GM12874 (cell line): ENCODE data around the gene TBC1D32.

Experiments
- CTCF ChIP-seq: IDR thresholded peaks from 2 replicates; pipeline ENCODE4 v1.5.1; 2011; ENCODE audit warnings: low read depth, mild to moderate bottlenecking, control low read depth, low read length, moderate library complexity; ENCODE audit not compliant: insufficient read depth

TBC1D32 gene

GRCh38 chr6:121076119-121076518 is 258.2 kb downstream of the TBC1D32 start:
- no peak for TF ChIP-seq CTCF

- TF ChIP-seq CTCF = no peak
Observed at GRCh38 chr6:121067381-121067780, 266.9 kb downstream of the TBC1D32 start.

- no peak for TF ChIP-seq CTCF
Observed at GRCh38 chr6:121064345-121064744, 269.9 kb downstream of the TBC1D32 start.

- peak; percentile 55 for TF ChIP-seq CTCF
Observed at GRCh38 chr6:121055572-121056163, 278.6 kb downstream of the TBC1D32 start.

- 0 out of 2 replicates have a peak, but pooled peaks have one; percentile 9 for TF ChIP-seq CTCF
Observed at GRCh38 chr6:121044905-121045304, 289.4 kb downstream of the TBC1D32 start.

GRCh38 chr6:121042766-121043165 is 291.5 kb downstream of the TBC1D32 start:
- no peak for TF ChIP-seq CTCF

- TF ChIP-seq CTCF = no peak
Observed at GRCh38 chr6:121040831-121041230, 293.4 kb downstream of the TBC1D32 start.
